HepG2 (cell line): ENCODE results near the gene KSR1. TPM values are rescaled to one million over a fixed set of nuclear protein-coding genes. Genes with fewer than 3 reads are reported as not detected.

ENCODE experiments used
- ATAC-seq: fragments of 200-7000 bp; cut with Tn5 transposase; 3 replicates; pipeline ENCODE4 v1.9.1; 2020; ENCODE audit warnings: mild to moderate bottlenecking, moderate library complexity
- BruUV-seq: library from RNA; stranded (reverse); fragments of 400-500 nt; replicated peaks from 2 replicates; lab custom pipeline; 2021; lab: Mats Ljungman, UMichigan
- CTCF ChIA-PET: fragments of 300-600 bp; formaldehyde crosslinking; extraction: SDS; loops from one replicate; lab custom pipeline; 2021; ENCODE audit warnings: low total read pairs, inconsistent platforms, low intra/inter-chr PET ratio; lab: Yijun Ruan, JAX
- POLR2A ChIA-PET: fragments of 350-600 bp; sonication (Branson Sonifier 250); formaldehyde crosslinking; loops from one replicate; lab custom pipeline; 2020; ENCODE audit warnings: antibody characterized with exemption, inconsistent platforms; lab: Yijun Ruan, JAX
- DNase-seq: peaks from one replicate; pipeline ENCODE4 v3.0.0-alpha.2; 2015; ENCODE audit warnings: low spot score
- FAIRE-seq: peaks from 3 replicates; lab custom pipeline; 2011; peaks lifted over from hg19 to GRCh38; lab: Jason Lieb, UNC
- H2AFZ ChIP-seq: one replicate; pipeline ENCODE4 v1.6.1; 2011; ENCODE audit warnings: low read length, inconsistent platforms
- H3K27ac ChIP-seq: fragments of 300-600 bp; 3 replicates; pipeline ENCODE4 v1.8.0; 2011; ENCODE audit warnings: mixed run types, mild to moderate bottlenecking, mixed read lengths, low read length, inconsistent platforms; ENCODE audit not compliant: insufficient read depth; ENCODE audit errors: extremely low read length
- H3K27me3 ChIP-seq, 2 experiments: fragments of 200-600 bp in 1 of 2; 2 replicates in 1 of 2; 3 replicates in 1 of 2; pipeline versions ENCODE4 v1.6.0 to v1.8.0; 2011; ENCODE audit warnings: low read length in 2 of 2, mild to moderate bottlenecking in 2 of 2, moderate library complexity in 2 of 2, inconsistent platforms in 1 of 2; ENCODE audit not compliant: insufficient read depth in 2 of 2, control insufficient read depth in 1 of 2
- H3K36me3 ChIP-seq, 2 experiments: fragments of 200-600 bp in 1 of 2; replicated peaks in 1 of 2; 2 replicates in 1 of 2; 3 replicates in 1 of 2; pipeline versions ENCODE4 v1.5.1 to v1.8.0; 2011; ENCODE audit warnings: low read length in 2 of 2, inconsistent platforms in 1 of 2; ENCODE audit not compliant: insufficient read depth in 2 of 2, control insufficient read depth in 1 of 2
- H3K4me1 ChIP-seq: 2 replicates; pipeline ENCODE4 v1.5.1; 2012; ENCODE audit warnings: low read length, inconsistent platforms; ENCODE audit not compliant: insufficient read depth
- H3K4me2 ChIP-seq: 2 replicates; pipeline ENCODE4 v1.6.0; 2011; ENCODE audit warnings: low read depth, low read length, inconsistent platforms
- H3K4me3 ChIP-seq, 3 experiments: fragments of 200-600 bp in 1 of 3; sonication (generic), shearing (Covaris generic) in 1 of 3; replicated peaks in 1 of 3; 2 replicates each; pipeline ENCODE4 v1.5.1; 2011 to 2016; ENCODE audit warnings: low read length in 3 of 3, inconsistent platforms in 2 of 3, low read depth in 2 of 3, mild to moderate bottlenecking in 2 of 3, control low read depth in 1 of 3, mixed read lengths in 1 of 3; ENCODE audit not compliant: insufficient read depth in 1 of 3
- H3K79me2 ChIP-seq: one replicate; pipeline ENCODE4 v1.6.1; 2011; ENCODE audit warnings: low read length, inconsistent platforms; ENCODE audit not compliant: insufficient read depth
- H3K9ac ChIP-seq: 2 replicates; pipeline ENCODE4 v1.6.0; 2011; ENCODE audit warnings: mild to moderate bottlenecking, low read depth, low read length, inconsistent platforms; ENCODE audit not compliant: insufficient read depth
- H3K9me3 ChIP-seq: 2 replicates; pipeline ENCODE4 v1.5.1; 2012; ENCODE audit warnings: mild to moderate bottlenecking, low read length
- H4K20me1 ChIP-seq: 2 replicates; pipeline ENCODE4 v1.6.0; 2011; ENCODE audit warnings: inconsistent platforms, mild to moderate bottlenecking, low read length, moderate library complexity; ENCODE audit not compliant: insufficient read depth
- BCL6 ChIP-seq: IDR thresholded peaks from 2 replicates; pipeline ENCODE4 v1.6.1; 2016; ENCODE audit warnings: missing genetic modification reagents, missing compliant biosample characterization
- CEBPB ChIP-seq: IDR thresholded peaks from 2 replicates; pipeline ENCODE4 v1.6.1; 2011; ENCODE audit warnings: low read depth, low read length, improper control_type of control experiment, borderline replicate concordance
- CEBPG ChIP-seq: IDR thresholded peaks from 2 replicates; pipeline ENCODE4 v1.6.1; 2016
- FOXM1 ChIP-seq: sonication (generic); formaldehyde crosslinking; IDR thresholded peaks from 2 replicates; pipeline ENCODE4 v1.5.0; 2020; ENCODE audit warnings: missing genetic modification reagents
- HNRNPL ChIP-seq: fragments of 200-400 bp; formaldehyde crosslinking; IDR thresholded peaks from 2 replicates; pipeline ENCODE4 v1.6.1; 2017; ENCODE audit warnings: mild to moderate bottlenecking, low read depth, low read length
- SAP130 ChIP-seq: IDR thresholded peaks from 2 replicates; pipeline ENCODE4 v1.6.1; 2016; ENCODE audit warnings: low read depth
- ZBTB38 ChIP-seq: sonication (generic); formaldehyde crosslinking; IDR thresholded peaks from 2 replicates; pipeline ENCODE4 v1.5.1; 2020; ENCODE audit warnings: mild to moderate bottlenecking, missing genetic modification reagents
- WGBS: methylation state at CpG from one replicate; pipeline ENCODE4 v1.1.6; 2017; ENCODE audit warnings: low lambda C conversion rate; 5-methylcytosine and 5-hydroxymethylcytosine counted together
- in situ Hi-C: cut with HindIII; loops from 2 replicates; pipeline ENCODE4 v1.10.0; 2017; ENCODE audit warnings: low pct_unique_long_range_greater_than_20kb; ENCODE audit not compliant: extremely low pct_ligation_motif_present
- intact Hi-C: fragments of 100-400 bp; cut with micrococcal nuclease; formaldehyde crosslinking; loops from one replicate; pipeline ENCODE4 v1.10.0; 2022; ENCODE audit not compliant: unreplicated experiment
- polyA plus RNA-seq, 8 experiments: library from polyadenylated mRNA; depleted of rRNA in 3 of 8; stranded (reverse) in 7 of 8; unstranded in 1 of 8; fragments of >200 nt; fragmentation: Illumina TruSeq in 4 of 8; extraction: Trizol in 4 of 8; gene quantifications; 2 replicates each; pipeline versions ENCODE4 v1.2.1 to v1.2.3, GENCODE V29; 2011 to 2016; ENCODE audit warnings: low read depth in 4 of 8, missing spikeins in 1 of 8, mixed read lengths in 1 of 8; ENCODE audit not compliant: insufficient read depth in 1 of 8
- total RNA-seq, 5 experiments: library from RNA; depleted of rRNA; stranded (reverse); fragments of >200 nt; fragmentation: Illumina TruSeq; extraction: Trizol; gene quantifications; 2 replicates each; pipeline ENCODE4 v1.2.3, GENCODE V29; 2016; ENCODE audit warnings: low read depth in 1 of 5
- TF ChIP-seq, protein P1 (sequence below): sonication (generic); formaldehyde crosslinking; IDR thresholded peaks from 2 replicates; pipeline ENCODE4 v1.5.1; 2020; ENCODE audit warnings: mild to moderate bottlenecking, missing genetic modification reagents
- TF ChIP-seq, protein P2 (sequence below), 2 experiments: fragments of 450-650 bp in 1 of 2; sonication (generic) in 1 of 2; formaldehyde crosslinking; IDR thresholded peaks; 2 replicates each; pipeline versions ENCODE4 v1.5.0 to v1.8.0; 2020 to 2022; ENCODE audit warnings: mild to moderate bottlenecking in 1 of 2, missing genetic modification reagents in 1 of 2
- TF ChIP-seq, protein P3 (sequence below): sonication (generic); formaldehyde crosslinking; IDR thresholded peaks from 2 replicates; pipeline ENCODE4 v1.4.0; 2020; ENCODE audit warnings: missing genetic modification reagents
- TF ChIP-seq, protein P4 (sequence below): sonication (generic); formaldehyde crosslinking; IDR thresholded peaks from 2 replicates; pipeline ENCODE4 v1.4.0; 2020; ENCODE audit warnings: missing genetic modification reagents

Gene KSR1
- total and polyA plus RNA-seq, 2 of the 13 experiments (the other 11 are each of a cell fraction or from before 2014, with no cell fraction given), result 10.1 to 16.6 TPM

DNA sequence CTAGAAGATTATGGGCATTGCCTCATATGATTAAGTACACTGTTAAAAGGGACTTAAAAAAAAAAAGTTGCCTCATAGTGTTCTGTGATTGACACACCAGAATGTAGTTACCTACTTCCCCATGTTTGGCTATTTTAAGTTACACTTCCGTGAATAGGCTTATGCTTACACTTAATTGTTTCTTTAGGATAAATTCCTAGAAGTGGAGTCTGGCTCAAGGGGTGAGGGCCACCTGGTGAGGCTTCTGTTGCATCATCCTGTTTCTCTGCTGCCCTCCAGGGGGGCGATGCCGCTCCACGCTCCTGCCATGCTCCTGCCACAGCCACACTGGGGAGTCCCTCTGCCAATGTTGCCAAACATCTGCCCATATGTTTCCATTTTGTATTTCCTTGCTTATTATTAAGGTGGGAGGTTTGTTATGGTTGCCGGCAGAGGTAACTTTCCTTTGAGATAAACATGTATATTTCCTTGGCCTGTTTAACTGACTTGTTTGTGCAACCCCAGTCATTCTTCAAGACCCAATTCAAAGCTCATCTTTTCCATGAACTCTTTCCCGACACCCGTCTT, 73.1 kb downstream of the KSR1 start:
- BruUV-seq, result no TSS peak
- H3K27ac ChIP-seq, result no peak overlapping the region
- H2AFZ ChIP-seq, result no peak overlapping the region
- no peak overlapping the region for H3K4me3 ChIP-seq
- no peaks in the 10 kb centered on the region for H4K20me1 ChIP-seq
- ATAC-seq (no peak), DNase-seq (no peak), FAIRE-seq (no peak)
- WGBS, result 96% methylated on average over 7 of the region's 7 CpGs
- no peak for TF ChIP-seq SAP130
- TF ChIP-seq CEBPG (CRISPR knock-in tag), result peak; percentile 66; the same call in 1 of the 2 replicates
- TF ChIP-seq, protein P1, sequence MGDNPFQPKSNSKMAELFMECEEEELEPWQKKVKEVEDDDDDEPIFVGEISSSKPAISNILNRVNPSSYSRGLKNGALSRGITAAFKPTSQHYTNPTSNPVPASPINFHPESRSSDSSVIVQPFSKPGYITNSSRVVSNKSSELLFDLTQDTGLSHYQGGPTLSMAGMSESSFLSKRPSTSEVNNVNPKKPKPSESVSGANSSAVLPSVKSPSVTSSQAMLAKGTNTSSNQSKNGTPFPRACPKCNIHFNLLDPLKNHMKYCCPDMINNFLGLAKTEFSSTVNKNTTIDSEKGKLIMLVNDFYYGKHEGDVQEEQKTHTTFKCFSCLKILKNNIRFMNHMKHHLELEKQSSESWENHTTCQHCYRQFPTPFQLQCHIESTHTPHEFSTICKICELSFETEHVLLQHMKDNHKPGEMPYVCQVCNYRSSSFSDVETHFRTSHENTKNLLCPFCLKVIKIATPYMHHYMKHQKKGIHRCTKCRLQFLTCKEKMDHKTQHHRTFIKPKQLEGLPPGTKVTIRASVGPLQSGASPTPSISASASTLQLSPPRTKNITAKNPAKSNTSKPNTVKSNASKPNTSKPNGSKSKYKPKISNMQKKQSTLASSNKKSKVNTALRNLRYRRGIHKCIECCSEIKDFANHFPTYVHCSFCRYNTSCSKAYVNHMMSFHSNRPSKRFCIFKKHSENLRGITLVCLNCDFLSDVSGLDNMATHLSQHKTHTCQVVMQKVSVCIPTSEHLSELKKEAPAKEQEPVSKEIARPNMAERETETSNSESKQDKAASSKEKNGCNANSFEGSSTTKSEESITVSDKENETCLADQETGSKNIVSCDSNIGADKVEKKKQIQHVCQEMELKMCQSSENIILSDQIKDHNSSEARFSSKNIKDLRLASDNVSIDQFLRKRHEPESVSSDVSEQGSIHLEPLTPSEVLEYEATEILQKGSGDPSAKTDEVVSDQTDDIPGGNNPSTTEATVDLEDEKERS, result no peak
- 0 out of 2 replicates have a peak, but pooled peaks have one; percentile 56 for TF ChIP-seq HNRNPL
- peak; percentile 16; the same call in 1 of the 2 replicates for TF ChIP-seq CEBPB
- no peak for TF ChIP-seq ZBTB38 (CRISPR knock-in tag)
- TF ChIP-seq FOXM1 (CRISPR knock-in tag), result no peak
- TF ChIP-seq, protein P2, sequence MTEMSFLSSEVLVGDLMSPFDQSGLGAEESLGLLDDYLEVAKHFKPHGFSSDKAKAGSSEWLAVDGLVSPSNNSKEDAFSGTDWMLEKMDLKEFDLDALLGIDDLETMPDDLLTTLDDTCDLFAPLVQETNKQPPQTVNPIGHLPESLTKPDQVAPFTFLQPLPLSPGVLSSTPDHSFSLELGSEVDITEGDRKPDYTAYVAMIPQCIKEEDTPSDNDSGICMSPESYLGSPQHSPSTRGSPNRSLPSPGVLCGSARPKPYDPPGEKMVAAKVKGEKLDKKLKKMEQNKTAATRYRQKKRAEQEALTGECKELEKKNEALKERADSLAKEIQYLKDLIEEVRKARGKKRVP (CRISPR knock-in tag; IDR thresholded peaks at IDR 0.05), result peak in 1 of 2 experiments; percentile 81; a peak in 2 of 4 replicates
- TF ChIP-seq, protein P3, sequence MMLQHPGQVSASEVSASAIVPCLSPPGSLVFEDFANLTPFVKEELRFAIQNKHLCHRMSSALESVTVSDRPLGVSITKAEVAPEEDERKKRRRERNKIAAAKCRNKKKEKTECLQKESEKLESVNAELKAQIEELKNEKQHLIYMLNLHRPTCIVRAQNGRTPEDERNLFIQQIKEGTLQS (CRISPR knock-in tag), result 0 out of 2 replicates have a peak, but pooled peaks have one; percentile 23
- peak; percentile 70 for TF ChIP-seq BCL6 (CRISPR knock-in tag)
- TF ChIP-seq, protein P4, sequence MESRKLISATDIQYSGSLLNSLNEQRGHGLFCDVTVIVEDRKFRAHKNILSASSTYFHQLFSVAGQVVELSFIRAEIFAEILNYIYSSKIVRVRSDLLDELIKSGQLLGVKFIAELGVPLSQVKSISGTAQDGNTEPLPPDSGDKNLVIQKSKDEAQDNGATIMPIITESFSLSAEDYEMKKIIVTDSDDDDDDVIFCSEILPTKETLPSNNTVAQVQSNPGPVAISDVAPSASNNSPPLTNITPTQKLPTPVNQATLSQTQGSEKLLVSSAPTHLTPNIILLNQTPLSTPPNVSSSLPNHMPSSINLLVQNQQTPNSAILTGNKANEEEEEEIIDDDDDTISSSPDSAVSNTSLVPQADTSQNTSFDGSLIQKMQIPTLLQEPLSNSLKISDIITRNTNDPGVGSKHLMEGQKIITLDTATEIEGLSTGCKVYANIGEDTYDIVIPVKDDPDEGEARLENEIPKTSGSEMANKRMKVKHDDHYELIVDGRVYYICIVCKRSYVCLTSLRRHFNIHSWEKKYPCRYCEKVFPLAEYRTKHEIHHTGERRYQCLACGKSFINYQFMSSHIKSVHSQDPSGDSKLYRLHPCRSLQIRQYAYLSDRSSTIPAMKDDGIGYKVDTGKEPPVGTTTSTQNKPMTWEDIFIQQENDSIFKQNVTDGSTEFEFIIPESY, result peak; percentile 48; the same call in 1 of the 2 replicates
- in situ Hi-C loops (no loop called here), intact Hi-C loops (no loop called here)
- ChIA-PET POLR2A (no interaction called here), CTCF (no interaction called here)
- H3K4me1 ChIP-seq, result peaks cover 94% of the 10 kb centered on the region
- peaks cover 36% of the 10 kb centered on the region for H3K79me2 ChIP-seq
- no peak overlapping the region for H3K9ac ChIP-seq
- H3K27me3 ChIP-seq, result no peaks in the 10 kb centered on the region
- no peaks in the 10 kb centered on the region for H3K9me3 ChIP-seq
- H3K4me2 ChIP-seq, result no peak overlapping the region
- H3K36me3 ChIP-seq, result no peaks in the 10 kb centered on the region
